Mesendoderm (in vitro differentiated cells): Measurements from ENCODE around the gene RABEP2.

ENCODE experiments used
- DNase-seq: peaks from one replicate; pipeline ENCODE4 v3.0.0; 2013
- H2AK5ac ChIP-seq: 2 replicates; pipeline ENCODE4 v1.6.1; 2013; ENCODE audit warnings: low read length, inconsistent platforms
- H2BK120ac ChIP-seq: 2 replicates; pipeline ENCODE4 v1.6.1; 2013; ENCODE audit warnings: low read depth, mild to moderate bottlenecking, low read length, moderate library complexity, mixed read lengths
- H2BK15ac ChIP-seq: replicated peaks from 2 replicates; pipeline ENCODE4 v1.6.1; 2013; ENCODE audit warnings: low read depth, mild to moderate bottlenecking, moderate library complexity
- H2BK5ac ChIP-seq: 2 replicates; pipeline ENCODE4 v1.6.1; 2013; ENCODE audit warnings: low read length, inconsistent platforms
- H3K18ac ChIP-seq: 2 replicates; pipeline ENCODE4 v1.6.1; 2013; ENCODE audit warnings: mild to moderate bottlenecking, low read length, mixed read lengths
- H3K23ac ChIP-seq: one replicate; pipeline ENCODE4 v1.6.1; 2013; ENCODE audit warnings: low read length
- H3K27ac ChIP-seq: 2 replicates; pipeline ENCODE4 v1.5.1; 2013; ENCODE audit warnings: low read depth, mild to moderate bottlenecking, inconsistent platforms, low read length, moderate library complexity
- H3K27me3 ChIP-seq: 2 replicates; pipeline ENCODE4 v1.6.1; 2013; ENCODE audit warnings: low read length, control low read depth, mild to moderate bottlenecking, inconsistent platforms; ENCODE audit not compliant: insufficient read depth, poor library complexity
- H3K36me3 ChIP-seq: 2 replicates; pipeline ENCODE4 v1.6.1; 2013; ENCODE audit warnings: low read length, inconsistent platforms; ENCODE audit not compliant: control insufficient read depth, insufficient read depth
- H3K4ac ChIP-seq: one replicate; pipeline ENCODE4 v1.6.1; 2013; ENCODE audit warnings: low read depth, mild to moderate bottlenecking, low read length, moderate library complexity
- H3K4me1 ChIP-seq: 2 replicates; pipeline ENCODE4 v1.6.1; 2013; ENCODE audit warnings: low read depth, low read length, inconsistent platforms; ENCODE audit not compliant: control insufficient read depth
- H3K4me2 ChIP-seq: 2 replicates; pipeline ENCODE4 v1.6.1; 2013; ENCODE audit warnings: low read length
- H3K4me3 ChIP-seq: 2 replicates; pipeline ENCODE4 v1.5.1; 2013; ENCODE audit warnings: mild to moderate bottlenecking, low read length
- H3K56ac ChIP-seq: one replicate; pipeline ENCODE4 v1.6.1; 2013; ENCODE audit warnings: low read length
- H3K79me1 ChIP-seq: 2 replicates; pipeline ENCODE4 v1.6.1; 2013; ENCODE audit warnings: low read length, inconsistent platforms
- H3K79me2 ChIP-seq: 2 replicates; pipeline ENCODE4 v1.6.1; 2013; ENCODE audit warnings: mild to moderate bottlenecking, low read length; ENCODE audit not compliant: control insufficient read depth, insufficient read depth
- H3K9ac ChIP-seq: 2 replicates; pipeline ENCODE4 v1.6.1; 2013; ENCODE audit warnings: low read length, inconsistent platforms
- H4K5ac ChIP-seq: one replicate; pipeline ENCODE4 v1.6.1; 2013; ENCODE audit warnings: low read length
- H4K8ac ChIP-seq: one replicate; pipeline ENCODE4 v1.6.1; 2013; ENCODE audit warnings: low read depth, mild to moderate bottlenecking, control low read depth, low read length, moderate library complexity
- WGBS: extraction: QIAGEN DNeasy Blood & Tissue Kit; methylation state at CpG from one replicate; pipeline ENCODE4 v1.1.7; 2013; ENCODE audit warnings: low lambda C conversion rate, missing lambda C conversion rate; ENCODE audit not compliant: insufficient coverage; ENCODE audit errors: extremely low coverage; 5-methylcytosine and 5-hydroxymethylcytosine counted together

RABEP2 gene

GRCh38 chr16:28876019-28876659 lies 48.9 kb downstream of the RABEP2 start:
- H3K27ac ChIP-seq = no peak overlapping the region
- H3K4me1 ChIP-seq = no peaks in the 10 kb centered on the region
- no CpG with 5 or more reads among the region's 17 CpGs for WGBS

GRCh38 chr16:28875134-28876018 lies 49.7 kb downstream of the RABEP2 start:
- Histone ChIP-seq H3K23ac (no peak overlapping the region), H3K27ac (no peak overlapping the region), H2BK15ac (no peak overlapping the region)

More at GRCh38 chr16:28876019-28876659, 48.9 kb downstream of the RABEP2 start:
- Histone ChIP-seq H3K27me3 (no peaks in the 10 kb centered on the region), H3K79me2 (no peaks in the 10 kb centered on the region), H2BK5ac (no peak overlapping the region), H2BK120ac (no peak overlapping the region), H3K23ac (no peak overlapping the region), H3K18ac (no peak overlapping the region), H3K4me3 (no peak overlapping the region), H3K9ac (no peak overlapping the region), H3K56ac (peak overlapping the region; percentile 25), H3K4me2 (no peak overlapping the region), H3K79me1 (no peaks in the 10 kb centered on the region), H4K5ac (no peak overlapping the region), H2AK5ac (no peak overlapping the region), H4K8ac (no peak overlapping the region), H3K36me3 (peaks cover 3% of the 10 kb centered on the region), H3K4ac (no peak overlapping the region), H2BK15ac (no peak overlapping the region)
- no peak for DNase-seq

GRCh38 chr16:28874406-28874805 lies 50.6 kb downstream of the RABEP2 start:
- Histone ChIP-seq H3K23ac (no peak overlapping the region), H2AK5ac (no peak overlapping the region), H3K4ac (no peak overlapping the region), H3K56ac (no peak overlapping the region), H4K5ac (no peak overlapping the region), H4K8ac (no peak overlapping the region), H2BK15ac (no peak overlapping the region), H3K27me3 (no peaks in the 10 kb centered on the region), H3K27ac (no peak overlapping the region), H3K4me3 (no peak overlapping the region), H3K18ac (no peak overlapping the region), H2BK120ac (no peak overlapping the region), H3K9ac (no peak overlapping the region), H3K36me3 (peaks cover 9% of the 10 kb centered on the region), H3K79me2 (no peaks in the 10 kb centered on the region), H2BK5ac (no peak overlapping the region), H3K79me1 (no peaks in the 10 kb centered on the region), H3K4me2 (no peak overlapping the region), H3K4me1 (no peaks in the 10 kb centered on the region)
- DNase-seq = no peak
- no CpG with 5 or more reads among the region's 6 CpGs for whole genome bisulfite sequencing

More at GRCh38 chr16:28875134-28876018, 49.7 kb downstream of the RABEP2 start:
- H3K9ac ChIP-seq = no peak overlapping the region
- H3K18ac ChIP-seq = no peak overlapping the region
- no peaks in the 10 kb centered on the region for H3K27me3 ChIP-seq
- peak overlapping the region; percentile 25 for H3K56ac ChIP-seq
- no peak overlapping the region for H4K8ac ChIP-seq
- H2AK5ac ChIP-seq = no peak overlapping the region
- no peaks in the 10 kb centered on the region for H3K4me1 ChIP-seq
- H3K4me2 ChIP-seq = no peak overlapping the region
- no peak overlapping the region for H3K4me3 ChIP-seq
- no peaks in the 10 kb centered on the region for H3K79me1 ChIP-seq
- peaks cover 3% of the 10 kb centered on the region for H3K36me3 ChIP-seq
- no peaks in the 10 kb centered on the region for H3K79me2 ChIP-seq
- H3K4ac ChIP-seq = no peak overlapping the region
- H4K5ac ChIP-seq = no peak overlapping the region
- no peak overlapping the region for H2BK120ac ChIP-seq
- DNase-seq = no peak
- no CpG with 5 or more reads among the region's 13 CpGs for WGBS
- H2BK5ac ChIP-seq = no peak overlapping the region

- H3K79me2 ChIP-seq = no peaks in the 10 kb centered on the region
- no peak overlapping the region for H3K23ac ChIP-seq
- no peak overlapping the region for H4K5ac ChIP-seq
- no peak overlapping the region for H3K4me2 ChIP-seq
- H3K18ac ChIP-seq = no peak overlapping the region
- H3K4me3 ChIP-seq = no peak overlapping the region
- no peak overlapping the region for H2BK15ac ChIP-seq
- peaks cover 11% of the 10 kb centered on the region for H3K36me3 ChIP-seq
- H3K27ac ChIP-seq = no peak overlapping the region
- H2AK5ac ChIP-seq = no peak overlapping the region
- H3K79me1 ChIP-seq = no peaks in the 10 kb centered on the region
- H2BK120ac ChIP-seq = no peak overlapping the region
- no peak overlapping the region for H3K56ac ChIP-seq
- H3K4ac ChIP-seq = no peak overlapping the region
- H3K27me3 ChIP-seq = no peaks in the 10 kb centered on the region
- WGBS = no CpG with 5 or more reads among the region's 18 CpGs
- no peak overlapping the region for H4K8ac ChIP-seq
- no peak overlapping the region for H3K9ac ChIP-seq
- DNase-seq = no peak
- H2BK5ac ChIP-seq = no peak overlapping the region
- no peaks in the 10 kb centered on the region for H3K4me1 ChIP-seq
These were observed 51.4 kb downstream of the RABEP2 start for GRCh38 chr16:28873543-28874201.

GRCh38 chr16:28872952-28873351 lies 52.1 kb downstream of the RABEP2 start:
- H3K18ac ChIP-seq = no peak overlapping the region
- H3K9ac ChIP-seq = no peak overlapping the region
- no peak overlapping the region for H3K4ac ChIP-seq
- H3K4me3 ChIP-seq = no peak overlapping the region
- no peaks in the 10 kb centered on the region for H3K79me1 ChIP-seq
- H3K27ac ChIP-seq = no peak overlapping the region
- no peak overlapping the region for H2BK15ac ChIP-seq
- no peak for DNase-seq
- no peaks in the 10 kb centered on the region for H3K79me2 ChIP-seq
- peaks cover 11% of the 10 kb centered on the region for H3K36me3 ChIP-seq
- H3K27me3 ChIP-seq = no peaks in the 10 kb centered on the region
- H3K4me2 ChIP-seq = no peak overlapping the region
- no peak overlapping the region for H4K5ac ChIP-seq
- no peak overlapping the region for H3K56ac ChIP-seq
- H2BK5ac ChIP-seq = no peak overlapping the region
- H3K23ac ChIP-seq = no peak overlapping the region
- H4K8ac ChIP-seq = no peak overlapping the region
- H2BK120ac ChIP-seq = no peak overlapping the region
- H2AK5ac ChIP-seq = no peak overlapping the region
- H3K4me1 ChIP-seq = no peaks in the 10 kb centered on the region
- WGBS = no CpG with 5 or more reads among the region's 15 CpGs
